ENCODE data around the gene GALNS.

The GALNS gene

DNA sequence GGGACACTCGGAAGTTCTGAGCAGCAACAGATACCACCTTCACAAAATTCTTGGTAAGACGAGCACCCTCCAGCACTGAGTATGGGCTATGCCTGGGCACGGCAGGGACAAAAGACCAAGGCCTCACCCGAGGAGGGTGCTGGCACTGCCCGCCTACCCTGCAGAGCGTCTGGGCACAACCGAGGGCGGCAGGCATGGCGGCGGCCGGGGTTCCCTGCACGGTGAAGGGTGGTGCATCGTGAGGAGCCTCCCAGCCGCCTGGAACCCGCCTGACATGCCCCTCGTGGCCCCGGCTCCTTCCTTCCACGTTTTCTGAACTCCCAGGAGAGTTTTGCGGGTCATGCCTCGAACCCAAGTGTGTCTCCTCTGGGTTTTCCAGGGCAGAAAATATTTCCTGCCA, 18.9 kb downstream of the GALNS start:
- Histone ChIP-seq H3K4me3 (ENCODE audit: low read length, poor library complexity, severe bottlenecking) (no peak overlapping the region), H3K79me2 (ENCODE audit: insufficient read depth, low read length) (no peaks in the 10 kb centered on the region), H3K4me2 (ENCODE audit: low read depth, low read length, poor library complexity, severe bottlenecking) (no peak overlapping the region), H3K36me3 (ENCODE audit: insufficient read depth, low read length) (no peaks in the 10 kb centered on the region), H3F3A (ENCODE audit: low read depth) (no peaks in the 10 kb centered on the region), H3K9ac (ENCODE audit: low read depth, low read length, poor library complexity, severe bottlenecking) (no peak overlapping the region), H2AFZ (ENCODE audit: low read length) (no peak overlapping the region), H4K20me1 (ENCODE audit: insufficient read depth, low read length, poor library complexity, severe bottlenecking) (no peaks in the 10 kb centered on the region), H3K4me1 (ENCODE audit: insufficient read depth, low read length, poor library complexity, severe bottlenecking) (no peaks in the 10 kb centered on the region), H3K9me2 (replicated peaks; ENCODE audit: low read depth, low read length) (no peaks in the 10 kb centered on the region), H3K9me3 (ENCODE audit: insufficient read depth, low read depth, low read length) (no peaks in the 10 kb centered on the region), H3K27me3 (ENCODE audit: insufficient read depth, low read length, poor library complexity, severe bottlenecking) (no peaks in the 10 kb centered on the region)
- TF ChIP-seq, protein P1, sequence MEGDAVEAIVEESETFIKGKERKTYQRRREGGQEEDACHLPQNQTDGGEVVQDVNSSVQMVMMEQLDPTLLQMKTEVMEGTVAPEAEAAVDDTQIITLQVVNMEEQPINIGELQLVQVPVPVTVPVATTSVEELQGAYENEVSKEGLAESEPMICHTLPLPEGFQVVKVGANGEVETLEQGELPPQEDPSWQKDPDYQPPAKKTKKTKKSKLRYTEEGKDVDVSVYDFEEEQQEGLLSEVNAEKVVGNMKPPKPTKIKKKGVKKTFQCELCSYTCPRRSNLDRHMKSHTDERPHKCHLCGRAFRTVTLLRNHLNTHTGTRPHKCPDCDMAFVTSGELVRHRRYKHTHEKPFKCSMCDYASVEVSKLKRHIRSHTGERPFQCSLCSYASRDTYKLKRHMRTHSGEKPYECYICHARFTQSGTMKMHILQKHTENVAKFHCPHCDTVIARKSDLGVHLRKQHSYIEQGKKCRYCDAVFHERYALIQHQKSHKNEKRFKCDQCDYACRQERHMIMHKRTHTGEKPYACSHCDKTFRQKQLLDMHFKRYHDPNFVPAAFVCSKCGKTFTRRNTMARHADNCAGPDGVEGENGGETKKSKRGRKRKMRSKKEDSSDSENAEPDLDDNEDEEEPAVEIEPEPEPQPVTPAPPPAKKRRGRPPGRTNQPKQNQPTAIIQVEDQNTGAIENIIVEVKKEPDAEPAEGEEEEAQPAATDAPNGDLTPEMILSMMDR (conservative IDR thresholded peaks at IDR 0.05; ENCODE audit: low read length): no peak
- TF ChIP-seq EZH2phosphoT487 (IDR thresholded peaks at IDR 0.05; ENCODE audit: borderline replicate concordance): no peak

DNA sequence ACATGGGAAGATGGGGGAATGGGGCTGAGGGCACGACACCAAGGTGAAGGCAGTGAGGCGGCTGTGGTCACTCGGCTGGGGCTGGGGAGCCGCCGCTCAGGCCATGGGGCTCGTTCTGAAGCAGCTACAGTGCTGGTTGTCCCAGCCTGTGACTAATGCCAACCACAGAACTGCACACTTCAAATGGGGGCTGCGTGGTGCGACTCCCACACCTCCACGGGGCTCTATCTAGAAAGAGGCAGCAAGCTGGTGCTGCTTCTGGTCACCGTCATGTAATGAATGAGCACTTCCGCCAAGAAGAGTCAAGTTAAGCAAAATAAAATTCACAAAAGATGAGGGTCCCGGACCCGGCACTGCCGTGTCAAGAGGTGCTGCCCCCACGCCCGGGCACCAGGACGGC, 20.0 kb downstream of the GALNS start:
- Histone ChIP-seq H3K4me2 (ENCODE audit: low read depth, low read length, poor library complexity, severe bottlenecking) (no peak overlapping the region), H3K36me3 (ENCODE audit: insufficient read depth, low read length) (no peaks in the 10 kb centered on the region)

DNA sequence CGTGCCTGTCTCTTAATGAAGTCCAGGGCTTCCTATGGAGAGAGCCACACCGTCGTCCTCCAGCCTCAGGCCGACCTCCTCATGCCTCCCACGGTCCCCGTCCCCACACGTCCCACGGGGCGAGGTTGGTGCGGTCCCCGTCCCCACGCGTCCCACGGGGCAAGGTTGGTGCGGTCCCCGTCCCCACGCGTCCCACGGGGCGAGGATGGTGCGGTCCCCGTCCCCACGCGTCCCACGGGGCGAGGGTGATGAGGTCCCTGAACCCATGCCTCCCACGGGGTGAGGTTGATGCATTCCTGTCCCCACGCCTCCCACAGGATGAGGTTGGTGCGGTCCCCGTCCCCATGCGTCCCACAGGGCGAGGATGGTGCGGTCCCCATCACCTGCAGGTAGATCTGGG, 20.9 kb downstream of the GALNS start:
- H3F3A ChIP-seq (ENCODE audit: low read depth): no peaks in the 10 kb centered on the region
- H3K4me3 ChIP-seq (ENCODE audit: low read length, poor library complexity, severe bottlenecking): no peak overlapping the region
- no peak overlapping the region for H2AFZ ChIP-seq (ENCODE audit: low read length)
- H3K9me3 ChIP-seq (ENCODE audit: insufficient read depth, low read depth, low read length): no peaks in the 10 kb centered on the region
- no peak overlapping the region for H3K4me2 ChIP-seq (ENCODE audit: low read depth, low read length, poor library complexity, severe bottlenecking)
- H3K36me3 ChIP-seq (ENCODE audit: insufficient read depth, low read length): no peaks in the 10 kb centered on the region
- no peaks in the 10 kb centered on the region for H3K27me3 ChIP-seq (ENCODE audit: insufficient read depth, low read length, poor library complexity, severe bottlenecking)
- no peak overlapping the region for H3K9ac ChIP-seq (ENCODE audit: low read depth, low read length, poor library complexity, severe bottlenecking)
- TF ChIP-seq, protein P1 (conservative IDR thresholded peaks at IDR 0.05; ENCODE audit: low read length): no peak
- TF ChIP-seq EZH2phosphoT487 (IDR thresholded peaks at IDR 0.05; ENCODE audit: borderline replicate concordance): no peak
- no peaks in the 10 kb centered on the region for H3K9me2 ChIP-seq (replicated peaks; ENCODE audit: low read depth, low read length)
- H3K4me1 ChIP-seq (ENCODE audit: insufficient read depth, low read length, poor library complexity, severe bottlenecking): no peaks in the 10 kb centered on the region
- no peaks in the 10 kb centered on the region for H4K20me1 ChIP-seq (ENCODE audit: insufficient read depth, low read length, poor library complexity, severe bottlenecking)
- H3K79me2 ChIP-seq (ENCODE audit: insufficient read depth, low read length): no peaks in the 10 kb centered on the region

More for the DNA sequence above, 20.0 kb downstream of the GALNS start:
- H3K9me2 ChIP-seq (replicated peaks; ENCODE audit: low read depth, low read length): no peaks in the 10 kb centered on the region
- no peaks in the 10 kb centered on the region for H4K20me1 ChIP-seq (ENCODE audit: insufficient read depth, low read length, poor library complexity, severe bottlenecking)
- no peak overlapping the region for H3K9ac ChIP-seq (ENCODE audit: low read depth, low read length, poor library complexity, severe bottlenecking)
- no peak overlapping the region for H2AFZ ChIP-seq (ENCODE audit: low read length)
- H3K4me1 ChIP-seq (ENCODE audit: insufficient read depth, low read length, poor library complexity, severe bottlenecking): no peaks in the 10 kb centered on the region
- no peaks in the 10 kb centered on the region for H3K9me3 ChIP-seq (ENCODE audit: insufficient read depth, low read depth, low read length)
- H3K4me3 ChIP-seq (ENCODE audit: low read length, poor library complexity, severe bottlenecking): no peak overlapping the region
- no peaks in the 10 kb centered on the region for H3F3A ChIP-seq (ENCODE audit: low read depth)
- TF ChIP-seq EZH2phosphoT487 (IDR thresholded peaks at IDR 0.05; ENCODE audit: borderline replicate concordance): no peak
- TF ChIP-seq, protein P1 (conservative IDR thresholded peaks at IDR 0.05; ENCODE audit: low read length): no peak
- no peaks in the 10 kb centered on the region for H3K27me3 ChIP-seq (ENCODE audit: insufficient read depth, low read length, poor library complexity, severe bottlenecking)
- no peaks in the 10 kb centered on the region for H3K79me2 ChIP-seq (ENCODE audit: insufficient read depth, low read length)

Data from Loucy (cell line).